Epithelial cell of prostate (primary cell): ENCODE measurements around the gene CCDC88C.

Experiments
- DNase-seq: peaks from one replicate; pipeline ENCODE4 v3.0.0-alpha.2; 2011; ENCODE audit warnings: low read depth, low spot score
- H3K27ac ChIP-seq: fragments of 450-650 bp; 2 replicates; pipeline ENCODE4 v1.5.1; 2017; ENCODE audit warnings: mild to moderate bottlenecking

CCDC88C gene

GRCh38 chr14:91380610-91381371, 36.8 kb downstream of the CCDC88C start:
- H3K27ac ChIP-seq: no peak overlapping the region
- DNase-seq: no peak

- H3K27ac ChIP-seq: no peak overlapping the region
- DNase-seq: no peak
Observed at GRCh38 chr14:91380123-91380522, 37.5 kb downstream of the CCDC88C start.

DNA sequence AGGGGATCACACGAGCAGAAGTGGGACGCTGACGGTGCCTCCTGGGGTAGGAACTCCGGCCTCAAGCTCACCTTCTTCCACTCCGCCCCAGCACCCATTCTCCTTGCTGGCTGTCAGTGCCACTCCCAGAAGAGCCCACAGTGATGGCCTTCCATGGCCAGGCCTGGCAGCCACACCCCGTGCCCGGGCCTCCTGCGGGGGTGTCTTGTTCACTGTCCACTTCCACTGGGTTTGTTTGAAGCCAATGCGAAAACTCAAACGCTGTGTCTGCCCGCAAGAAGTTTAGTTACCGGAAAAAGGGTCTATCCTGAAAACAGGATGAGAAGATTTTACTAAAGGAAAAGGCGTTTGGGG, 38.1 kb downstream of the CCDC88C start:
- no peak for DNase-seq
- H3K27ac ChIP-seq: no peak overlapping the region

DNA sequence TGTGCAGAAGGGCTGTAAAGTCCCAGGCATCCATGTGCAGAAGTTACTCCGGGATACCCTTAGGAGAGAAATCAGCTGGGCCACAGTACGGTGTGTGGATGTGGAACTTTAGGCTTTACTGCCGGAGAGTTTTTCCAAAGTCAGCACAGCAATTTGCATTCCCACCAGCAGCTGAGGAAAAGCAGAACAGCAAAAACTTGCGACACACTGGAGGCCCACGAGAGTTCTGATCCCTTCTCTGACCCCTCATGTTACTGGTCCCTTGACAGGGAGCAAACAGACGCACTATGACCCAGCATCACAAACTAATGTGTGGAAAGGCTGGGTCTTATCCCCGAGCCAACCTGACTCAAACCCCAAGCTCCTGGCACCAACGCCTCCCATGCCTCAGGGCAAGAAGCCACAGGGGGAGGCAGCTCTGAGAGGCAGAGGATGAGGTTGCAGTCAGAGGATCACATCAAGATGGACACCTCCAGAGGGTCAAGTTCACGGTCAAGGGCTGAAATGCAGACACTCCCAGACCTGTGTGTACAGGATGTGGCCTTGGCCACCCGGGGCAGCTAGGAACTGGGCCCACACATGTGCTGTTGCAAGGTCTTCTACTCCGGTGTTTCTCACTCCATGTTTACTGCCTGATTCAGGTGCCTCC, 38.6 kb downstream of the CCDC88C start:
- H3K27ac ChIP-seq: no peak overlapping the region
- no peak for DNase-seq

DNA sequence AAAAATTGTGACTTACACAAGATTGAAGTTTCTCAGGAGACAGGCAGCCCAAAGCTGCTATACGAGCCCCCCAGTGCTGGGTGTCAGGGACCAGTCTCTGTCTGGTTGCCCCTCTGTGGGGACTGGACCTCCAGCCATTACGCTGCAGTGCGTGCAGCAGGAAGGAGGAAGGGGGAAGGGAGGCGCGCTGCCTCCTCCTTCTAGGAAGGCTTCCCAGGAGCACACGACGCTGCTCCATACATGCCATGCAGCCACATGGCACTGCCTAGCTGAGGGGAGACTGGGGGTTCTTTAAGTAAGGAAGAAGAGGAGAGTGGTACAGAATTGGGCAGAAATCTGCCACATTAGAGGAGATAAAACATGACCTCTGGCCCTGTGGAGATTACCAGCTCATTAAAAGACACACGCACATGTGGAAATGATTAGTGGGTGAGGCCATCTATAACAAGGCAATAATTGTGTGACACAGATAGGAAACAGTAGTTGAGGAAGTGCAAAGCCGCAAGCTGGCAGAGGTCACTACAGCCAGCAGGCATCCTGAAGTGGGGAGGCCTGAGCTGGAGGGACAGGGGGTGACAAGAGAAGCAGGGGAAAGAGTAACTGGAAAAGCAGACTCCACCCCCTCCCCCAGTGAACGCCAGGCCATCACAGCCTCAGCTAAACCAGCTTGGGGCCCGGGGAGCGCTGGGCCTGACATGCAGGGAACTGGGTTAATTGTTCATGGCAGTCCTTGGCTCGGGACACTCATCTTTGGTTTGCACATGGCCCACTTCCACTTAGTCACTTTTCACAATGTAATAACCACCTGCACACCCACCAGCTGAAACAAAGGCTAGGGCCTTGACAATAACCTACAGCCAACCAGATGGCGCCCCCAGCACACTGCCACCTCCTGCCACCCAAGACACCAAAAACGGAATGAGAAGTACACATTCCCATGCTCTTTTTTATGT, 39.6 kb downstream of the CCDC88C start:
- no peak overlapping the region for H3K27ac ChIP-seq
- no peak for DNase-seq

DNA sequence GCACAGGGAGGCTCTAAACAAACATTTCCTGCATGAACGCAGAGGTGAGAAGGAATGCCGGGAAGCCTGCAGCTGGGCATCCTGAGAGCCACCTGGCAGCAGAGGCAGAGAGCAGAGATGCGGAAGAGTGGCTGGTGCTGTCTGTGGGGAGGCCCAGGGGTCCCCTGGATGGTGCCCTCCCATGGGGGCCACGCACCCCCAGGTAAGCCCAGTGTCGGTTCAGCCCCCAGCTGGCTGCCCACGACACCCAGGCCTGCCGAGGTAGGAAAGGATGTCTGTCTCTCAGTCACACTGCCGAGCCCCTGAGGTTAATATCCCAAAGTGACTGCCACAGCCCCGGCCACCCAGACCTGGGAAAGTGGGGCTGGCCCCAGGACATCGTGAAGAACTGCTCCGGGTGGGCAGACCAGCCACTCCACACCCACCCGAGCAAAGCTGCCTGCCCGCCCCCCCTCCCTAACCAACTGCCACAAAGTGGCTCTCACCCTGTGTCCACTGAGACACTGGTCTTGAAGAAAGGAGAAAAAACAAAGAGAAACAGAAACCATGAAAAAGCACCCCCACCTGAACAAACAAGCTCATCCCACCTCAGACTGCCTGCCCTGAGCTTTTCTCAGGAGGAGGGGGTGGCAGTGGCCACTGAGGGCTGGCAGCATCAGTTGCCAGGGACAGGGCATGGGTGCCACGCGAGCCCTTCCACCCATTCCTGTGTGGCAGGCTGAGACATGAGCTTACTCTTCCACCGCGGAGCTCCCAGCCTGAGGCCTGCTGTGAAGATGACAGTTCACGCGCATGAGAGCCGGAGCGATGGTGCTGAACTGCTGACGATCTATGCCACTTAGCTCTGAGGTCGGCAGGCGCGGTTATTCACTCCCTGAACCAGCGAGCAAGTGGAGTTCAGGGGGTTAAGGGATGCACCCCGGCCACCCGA, 40.8 kb downstream of the CCDC88C start:
- no peak overlapping the region for H3K27ac ChIP-seq

GRCh38 chr14:91375720-91376452, 41.7 kb downstream of the CCDC88C start:
- H3K27ac ChIP-seq: no peak overlapping the region
- no peak for DNase-seq

More for the DNA sequence above, 40.8 kb downstream of the CCDC88C start:
- no peak for DNase-seq

DNA sequence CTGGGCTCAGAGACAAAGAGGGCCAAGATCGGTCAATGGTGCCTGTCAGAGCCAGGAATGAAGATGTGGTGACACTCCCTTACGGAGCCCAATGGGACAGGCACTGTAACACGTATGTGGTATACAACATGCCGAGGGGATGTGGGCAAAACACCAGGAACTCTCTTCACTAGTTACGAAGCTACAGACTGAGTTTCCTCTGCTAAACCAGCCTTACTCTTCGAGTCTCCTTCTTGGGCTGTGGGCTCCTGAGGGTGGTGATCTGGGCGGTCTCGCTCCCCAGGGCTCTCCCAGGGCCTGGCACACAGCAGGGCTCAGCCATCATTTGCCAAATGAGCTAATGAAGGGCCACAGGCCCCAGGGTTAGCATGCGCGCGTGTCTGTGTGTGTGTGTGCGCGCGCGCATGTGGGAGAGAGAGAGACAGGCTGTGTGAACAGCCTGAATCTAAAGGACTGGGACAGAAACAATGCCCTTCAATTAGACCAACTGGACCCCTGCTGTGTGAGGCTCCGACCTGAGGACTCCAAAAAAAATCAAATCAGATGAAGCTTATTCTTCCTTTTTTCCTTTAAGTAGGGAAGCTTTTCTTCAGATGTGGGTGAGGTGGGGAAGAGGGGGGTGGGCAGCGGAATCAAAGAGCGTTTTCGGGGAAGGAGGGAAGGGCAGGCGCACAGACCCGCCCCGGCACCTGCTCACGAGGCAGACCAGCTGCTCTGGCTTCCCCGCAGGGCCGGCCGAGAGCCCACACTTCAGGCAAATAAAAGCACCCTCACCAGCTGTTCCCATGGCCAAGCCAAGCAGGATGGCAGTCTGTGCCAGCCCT, 42.5 kb downstream of the CCDC88C start:
- no peak overlapping the region for H3K27ac ChIP-seq

DNA sequence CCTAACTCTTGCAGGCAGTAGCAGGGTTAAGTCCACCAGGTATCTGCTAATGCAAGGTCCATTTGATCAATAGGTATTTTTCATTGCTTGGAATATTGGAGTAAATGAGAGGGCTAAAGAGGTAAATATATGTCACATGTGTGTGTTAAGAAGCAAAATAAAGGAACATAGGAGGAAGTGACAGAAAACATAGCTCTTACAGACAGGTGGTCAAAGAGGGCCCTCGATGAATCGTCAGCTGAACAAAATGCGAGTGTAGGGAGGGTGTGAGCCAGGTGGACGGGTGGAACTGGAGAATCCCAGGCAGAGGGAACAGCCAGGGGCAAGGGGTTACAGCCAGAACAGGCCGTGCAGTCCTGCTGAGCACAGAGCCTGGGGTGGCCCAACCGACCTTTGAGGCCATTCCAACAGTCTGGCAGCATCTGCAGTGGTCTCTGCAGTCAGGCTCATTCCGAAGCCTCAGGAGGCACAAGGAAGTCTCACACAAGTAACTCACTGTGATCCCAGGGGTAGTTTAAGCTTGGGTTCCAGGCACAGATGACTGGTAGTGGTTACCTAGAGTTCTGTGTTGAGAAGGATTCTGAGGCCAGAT, 43.2 kb downstream of the CCDC88C start:
- no peak for DNase-seq
- no peak overlapping the region for H3K27ac ChIP-seq

More for the DNA sequence above, 42.5 kb downstream of the CCDC88C start:
- no peak for DNase-seq

DNA sequence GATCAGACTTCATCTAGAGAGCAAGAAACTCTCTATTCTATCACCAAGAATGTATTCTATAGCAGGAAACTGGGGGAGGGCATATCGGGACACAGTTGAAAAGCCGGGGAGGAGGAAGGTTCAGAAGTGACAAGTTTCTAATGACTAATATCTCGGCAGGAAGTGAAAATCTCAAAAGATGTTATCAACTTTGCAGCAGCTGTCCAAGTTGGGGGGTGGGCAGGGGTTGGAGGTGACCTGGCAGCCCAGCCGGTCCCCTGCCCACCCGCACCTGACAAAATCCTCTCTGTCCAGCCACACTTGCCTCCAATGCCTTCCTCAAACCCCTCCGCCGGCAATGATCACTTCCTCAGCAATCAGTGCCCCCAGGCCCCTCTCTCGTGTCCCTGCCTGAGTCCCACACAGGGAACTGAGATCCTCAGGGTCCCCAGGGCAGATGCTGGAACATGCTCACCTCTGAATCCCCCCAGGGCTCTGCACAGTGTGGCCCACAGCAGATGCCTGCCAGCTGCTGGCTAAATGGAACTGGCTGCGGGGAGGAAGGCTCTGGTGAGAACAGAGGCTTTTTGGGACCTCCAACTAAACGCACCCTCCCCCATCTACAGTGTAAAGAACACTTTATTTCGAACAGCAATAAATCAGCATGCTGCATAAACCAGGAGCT, 43.9 kb downstream of the CCDC88C start:
- no peak overlapping the region for H3K27ac ChIP-seq
- DNase-seq: no peak

DNA sequence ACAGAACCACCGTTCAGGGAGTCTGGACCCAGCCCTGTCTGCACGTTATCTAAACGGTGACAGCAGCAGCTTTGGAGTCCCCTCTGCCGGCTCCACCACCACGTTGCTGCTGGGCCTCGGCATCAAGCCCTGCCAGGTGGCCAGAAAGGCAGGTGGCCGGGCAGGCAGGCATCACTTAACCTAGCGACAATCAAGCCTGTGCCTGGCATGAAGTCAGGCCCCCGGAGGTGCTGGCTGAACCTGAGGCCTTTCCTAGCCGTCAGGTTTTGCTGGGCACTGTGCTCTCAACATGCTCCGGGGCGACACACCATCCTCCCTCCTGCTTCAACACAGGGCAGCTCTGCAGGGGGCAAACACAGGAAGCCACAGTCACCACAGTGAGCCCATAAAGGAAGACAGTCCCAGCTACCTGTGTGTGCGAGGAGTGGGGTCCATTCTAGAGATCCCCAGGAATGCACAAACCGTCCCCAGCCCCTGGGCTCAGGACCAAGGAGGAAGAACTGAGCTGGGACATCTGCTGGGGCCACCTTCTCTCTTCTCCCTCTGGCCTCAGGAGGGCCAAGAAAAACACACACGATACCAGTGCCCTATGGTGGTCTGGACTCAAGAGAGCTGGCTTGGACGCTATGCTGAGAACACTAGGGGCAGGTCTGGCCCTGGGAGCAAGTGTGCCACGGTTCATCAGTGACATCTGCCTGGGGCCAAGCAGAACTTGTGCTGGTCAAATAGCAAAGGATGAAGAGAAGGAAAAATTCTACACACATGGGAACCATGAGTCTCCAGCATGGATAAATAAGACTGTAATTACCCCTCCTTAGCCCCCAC, 44.7 kb downstream of the CCDC88C start:
- no peak for DNase-seq

GRCh38 chr14:91371990-91372375, 45.6 kb downstream of the CCDC88C start:
- no peak overlapping the region for H3K27ac ChIP-seq
- DNase-seq: no peak

More for the DNA sequence above, 44.7 kb downstream of the CCDC88C start:
- H3K27ac ChIP-seq: no peak overlapping the region

GRCh38 chr14:91371011-91371989, 46.3 kb downstream of the CCDC88C start:
- no peak for DNase-seq
- H3K27ac ChIP-seq: no peak overlapping the region

DNA sequence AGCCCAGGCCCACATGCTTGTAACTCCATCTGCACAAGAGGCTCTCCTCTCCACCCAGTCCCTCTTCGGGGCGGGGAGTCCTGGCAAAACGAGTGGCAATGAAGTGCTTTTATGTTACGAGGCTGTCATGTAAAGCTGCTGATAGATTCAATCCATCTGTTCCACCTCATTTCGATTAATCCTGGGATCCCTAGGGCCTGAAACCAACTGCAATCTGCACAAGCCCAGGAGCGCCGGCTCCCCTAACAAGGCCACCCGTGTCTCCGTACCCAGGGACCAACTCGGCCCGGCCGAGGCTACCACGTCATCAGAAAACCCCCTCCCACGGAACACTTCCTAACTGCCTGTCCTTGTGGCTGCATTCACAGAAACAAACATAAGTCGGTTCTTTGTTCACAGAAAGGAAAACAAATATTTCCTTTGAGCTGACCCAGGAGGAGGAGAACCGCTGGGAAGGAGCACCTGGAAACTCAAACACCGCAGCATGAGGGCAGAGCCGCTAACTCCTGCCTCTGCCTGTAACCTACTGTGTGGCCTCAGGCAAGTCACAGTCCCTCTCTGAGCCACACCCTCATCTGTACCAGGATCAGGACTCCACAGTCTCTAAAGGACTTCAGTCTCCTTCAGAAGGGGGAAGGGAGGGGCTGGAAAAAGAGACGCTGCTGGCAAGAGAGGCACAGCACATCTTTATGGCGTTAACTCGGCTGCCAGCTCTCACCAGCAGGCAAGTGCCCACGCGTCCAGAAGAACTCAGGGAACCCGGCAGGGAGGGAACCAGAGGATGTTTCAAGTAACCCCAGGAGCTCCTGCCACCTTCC, 47.8 kb downstream of the CCDC88C start:
- DNase-seq: no peak

More for the DNA sequence above, 47.8 kb downstream of the CCDC88C start:
- no peak overlapping the region for H3K27ac ChIP-seq
